GM19239 (cell line): ENCODE results near the gene GDPD4.

ENCODE experiments used
- DNase-seq: peaks from one replicate; pipeline ENCODE4 v3.0.0; 2011; ENCODE audit warnings: low spot score; ENCODE audit not compliant: insufficient read length
- FAIRE-seq: peaks from 2 replicates; lab custom pipeline; 2011; peaks lifted over from hg19 to GRCh38; lab: Jason Lieb, UNC

GDPD4 gene

GRCh38 chr11:77193911-77194830 lies 107.3 kb downstream of the GDPD4 start:
- DNase-seq, result no peak
- FAIRE-seq, result no peak

DNA sequence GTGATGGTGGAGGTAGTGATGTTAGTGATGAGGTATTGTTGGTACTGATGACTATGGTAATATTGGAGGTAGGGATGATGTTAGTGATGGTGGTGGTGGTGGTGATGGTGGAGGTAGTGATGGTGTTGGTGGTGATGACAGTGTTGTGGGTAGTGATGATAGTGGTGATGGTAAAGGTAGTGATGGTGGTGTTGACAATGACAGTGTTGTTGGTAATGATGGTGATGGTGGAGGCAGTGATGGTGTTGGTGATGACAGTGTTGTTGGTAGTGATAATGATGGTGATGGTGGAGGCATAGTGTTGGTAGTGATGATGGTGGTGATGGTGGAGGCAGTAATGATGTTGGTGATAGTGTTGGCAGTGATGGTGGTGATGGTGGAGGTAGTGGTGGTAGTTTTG lies 108.3 kb downstream of the GDPD4 start:
- FAIRE-seq (no peak), DNase-seq (no peak)

DNA sequence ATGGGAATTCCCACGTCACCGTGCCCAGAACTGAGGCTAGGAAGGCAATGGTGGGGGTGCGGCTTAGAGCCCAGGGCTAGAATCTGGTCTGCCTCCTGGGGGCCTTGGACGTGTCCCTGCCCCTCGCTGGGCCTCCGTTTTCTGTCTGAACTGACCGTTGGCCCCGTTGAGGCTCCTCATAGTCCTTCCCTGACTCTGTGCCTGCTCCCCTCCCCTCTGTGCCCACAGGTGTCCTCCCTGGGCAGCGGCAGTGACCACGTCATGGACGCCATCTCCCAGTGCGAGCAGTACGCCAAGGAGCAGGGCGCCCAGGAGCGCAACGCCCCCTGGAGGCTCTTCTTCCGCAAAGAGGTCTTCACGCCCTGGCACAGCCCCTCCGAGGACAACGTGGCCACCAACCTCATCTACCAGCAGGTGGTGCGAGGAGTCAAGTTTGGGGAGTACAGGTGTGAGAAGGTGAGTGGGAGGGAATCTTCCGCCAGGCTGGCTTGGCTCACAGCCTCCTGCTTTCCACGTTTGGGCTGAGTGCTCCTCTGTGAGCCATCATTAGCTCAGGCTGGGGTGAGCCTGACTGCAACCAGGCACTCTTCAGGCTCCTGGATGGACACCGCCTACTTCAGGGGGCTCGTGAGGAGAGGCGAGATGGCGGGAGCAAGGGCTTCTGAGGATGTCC lies 109.5 kb downstream of the GDPD4 start:
- DNase-seq (peak; percentile 61), FAIRE-seq (no peak)

- DNase-seq (no peak), FAIRE-seq (no peak)
Measured at GRCh38 chr11:77191429-77191822, 110.1 kb downstream of the GDPD4 start.

- no peak for FAIRE-seq
- no peak for DNase-seq
Measured at GRCh38 chr11:77190331-77191075, 111.0 kb downstream of the GDPD4 start.

- no peak for DNase-seq
- FAIRE-seq, result no peak
Measured at GRCh38 chr11:77189588-77190210, 111.8 kb downstream of the GDPD4 start.

GRCh38 chr11:77188633-77189491 lies 112.6 kb downstream of the GDPD4 start:
- no peak for DNase-seq
- no peak for FAIRE-seq

- FAIRE-seq (peak; percentile 95), DNase-seq (peak; percentile 86)
Measured at GRCh38 chr11:77187776-77188632, 113.5 kb downstream of the GDPD4 start.

DNA sequence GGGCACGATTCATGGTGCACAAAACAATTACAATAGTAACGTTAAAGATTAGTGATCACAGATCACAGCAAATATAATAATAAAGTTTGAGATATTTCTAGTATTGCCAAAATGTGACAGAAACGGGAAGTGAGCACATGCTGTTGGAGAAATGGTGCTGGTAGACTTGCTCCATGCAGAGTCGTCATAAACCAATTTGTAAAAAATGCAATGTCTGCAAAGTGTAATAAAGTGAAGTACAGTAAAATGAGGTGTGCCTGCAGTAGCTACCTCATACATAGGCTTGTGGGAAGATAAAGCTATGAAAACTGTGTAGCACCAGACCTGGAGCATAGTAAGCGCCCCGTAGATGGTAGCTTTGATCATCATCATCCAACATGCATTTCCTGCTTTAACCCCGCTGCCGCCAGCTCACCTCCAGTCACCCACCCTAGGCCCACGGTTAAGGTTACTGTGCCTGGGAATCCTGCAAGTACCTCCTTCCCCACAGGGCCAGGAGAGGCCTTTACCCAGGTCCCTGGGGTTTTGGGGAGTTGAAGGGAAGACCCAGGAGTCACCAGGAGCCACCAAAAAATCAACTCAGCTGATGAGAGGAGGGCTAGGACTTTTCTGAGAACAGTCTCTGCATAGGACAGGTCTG lies 114.3 kb downstream of the GDPD4 start:
- no peak for DNase-seq
- FAIRE-seq, result no peak

GRCh38 chr11:77186302-77186701 lies 115.2 kb downstream of the GDPD4 start:
- DNase-seq, result no peak
- FAIRE-seq, result no peak

GRCh38 chr11:77184136-77184860 lies 117.2 kb downstream of the GDPD4 start:
- DNase-seq (no peak), FAIRE-seq (no peak)

GRCh38 chr11:77183431-77183984 lies 118.0 kb downstream of the GDPD4 start:
- no peak for DNase-seq
- FAIRE-seq, result no peak

DNA sequence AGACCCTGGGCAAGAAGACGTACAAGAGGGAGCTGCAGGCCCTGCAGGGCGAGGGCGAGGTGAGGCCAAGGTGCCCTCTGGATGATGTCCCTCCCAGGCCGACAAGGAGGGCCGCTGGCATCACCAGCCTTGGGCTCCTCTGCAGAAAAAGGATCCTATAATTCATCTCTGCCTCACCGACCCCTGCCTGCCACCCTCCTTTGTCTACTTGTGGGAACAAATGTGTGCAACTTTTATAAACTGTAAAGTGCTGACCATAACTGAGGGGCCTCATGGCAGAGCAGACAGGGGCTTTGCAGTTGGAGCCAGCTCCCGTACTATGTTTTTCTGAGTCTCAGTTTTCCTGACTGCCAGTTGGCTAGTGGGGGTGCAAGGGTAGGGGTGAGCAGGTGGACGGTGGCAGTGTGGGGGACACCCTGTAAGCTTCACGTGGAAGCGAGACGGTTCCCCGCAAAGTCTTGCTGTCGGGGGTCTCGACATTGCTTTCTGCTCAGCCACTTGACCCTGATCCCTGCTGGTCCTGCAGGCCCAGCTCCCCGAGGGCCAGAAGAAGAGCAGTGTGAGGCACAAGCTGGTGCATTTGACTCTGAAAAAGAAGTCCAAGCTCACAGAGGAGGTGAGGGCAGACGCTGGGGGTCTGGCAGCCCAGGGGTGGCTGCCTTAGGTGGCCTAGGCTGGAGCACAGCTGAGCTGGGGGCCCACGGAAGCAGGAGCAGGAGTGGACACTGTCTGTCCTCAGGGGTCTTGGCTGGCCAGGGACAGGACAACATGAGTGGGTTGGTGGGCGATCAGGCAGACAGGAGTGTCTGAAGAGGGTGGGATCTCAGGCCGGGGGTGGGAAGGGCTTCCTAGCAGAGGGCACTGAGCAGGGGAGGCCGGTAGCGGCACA lies 118.7 kb downstream of the GDPD4 start:
- FAIRE-seq, result no peak
- no peak for DNase-seq

DNA sequence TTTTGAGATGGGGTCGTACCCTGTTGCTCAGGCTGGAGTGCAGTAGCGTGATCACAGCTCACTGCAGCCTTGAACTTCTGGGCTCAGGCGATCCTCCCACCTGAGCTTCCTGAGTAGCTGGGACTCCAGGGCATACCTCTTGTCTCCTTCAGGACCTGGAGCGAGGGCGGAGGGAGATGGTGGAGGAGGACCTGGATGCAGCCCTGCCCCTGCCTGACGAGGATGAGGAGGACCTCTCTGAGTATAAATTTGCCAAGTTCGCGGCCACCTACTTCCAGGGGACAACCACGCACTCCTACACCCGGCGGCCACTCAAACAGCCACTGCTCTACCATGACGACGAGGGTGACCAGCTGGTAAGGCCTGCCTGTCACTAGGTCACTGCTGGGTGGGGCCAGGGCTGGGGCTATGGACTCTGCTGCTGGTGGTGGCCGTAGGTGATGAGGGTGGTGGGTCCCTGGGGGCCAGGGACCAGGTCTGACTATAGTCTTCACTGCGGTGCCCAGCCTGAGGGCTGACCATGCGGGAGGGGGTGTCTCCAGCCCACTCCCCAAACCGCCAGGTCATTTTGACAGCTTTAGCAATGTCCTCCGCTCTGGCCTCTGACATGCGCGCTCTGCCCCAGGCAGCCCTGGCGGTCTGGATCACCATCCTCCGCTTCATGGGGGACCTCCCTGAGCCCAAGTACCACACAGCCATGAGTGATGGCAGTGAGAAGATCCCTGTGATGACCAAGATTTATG lies 119.5 kb downstream of the GDPD4 start:
- no peak for DNase-seq
- FAIRE-seq, result no peak

GRCh38 chr11:77181226-77181625 lies 120.3 kb downstream of the GDPD4 start:
- FAIRE-seq, result no peak

GRCh38 chr11:77180346-77180745 lies 121.1 kb downstream of the GDPD4 start:
- DNase-seq (no peak), FAIRE-seq (no peak)

More at GRCh38 chr11:77181226-77181625, 120.3 kb downstream of the GDPD4 start:
- no peak for DNase-seq
